NAMALWA (cell line): ENCODE results near the gene STS.
A peak's percentile ranks its signal among the peaks of the same experiment; 100 is the strongest.
"Not testable (repeated sequence)": the region's sequence is repeated elsewhere in the genome, so short reads cannot be mapped to it uniquely, and the experiment has no call there.

Experiments
- DNase-seq: peaks from one replicate; pipeline ENCODE4 v3.0.0-alpha.2; 2015; ENCODE audit warnings: low spot score

STS gene

GRCh38 chrX:7143076-7143475 is 4.4 kb upstream of the STS start:
- no peak for DNase-seq

GRCh38 chrX:7143941-7144525 is 3.5 kb upstream of the STS start:
- DNase-seq: no peak

- DNase-seq: no peak
Observed at GRCh38 chrX:7145454-7145853, 2.1 kb upstream of the STS start.

- no peak for DNase-seq
Observed at GRCh38 chrX:7146020-7146702, 1.4 kb upstream of the STS start.

- DNase-seq: peak; percentile 61
Observed at GRCh38 chrX:7146703-7147412, 654 bp upstream of the STS start.

DNA sequence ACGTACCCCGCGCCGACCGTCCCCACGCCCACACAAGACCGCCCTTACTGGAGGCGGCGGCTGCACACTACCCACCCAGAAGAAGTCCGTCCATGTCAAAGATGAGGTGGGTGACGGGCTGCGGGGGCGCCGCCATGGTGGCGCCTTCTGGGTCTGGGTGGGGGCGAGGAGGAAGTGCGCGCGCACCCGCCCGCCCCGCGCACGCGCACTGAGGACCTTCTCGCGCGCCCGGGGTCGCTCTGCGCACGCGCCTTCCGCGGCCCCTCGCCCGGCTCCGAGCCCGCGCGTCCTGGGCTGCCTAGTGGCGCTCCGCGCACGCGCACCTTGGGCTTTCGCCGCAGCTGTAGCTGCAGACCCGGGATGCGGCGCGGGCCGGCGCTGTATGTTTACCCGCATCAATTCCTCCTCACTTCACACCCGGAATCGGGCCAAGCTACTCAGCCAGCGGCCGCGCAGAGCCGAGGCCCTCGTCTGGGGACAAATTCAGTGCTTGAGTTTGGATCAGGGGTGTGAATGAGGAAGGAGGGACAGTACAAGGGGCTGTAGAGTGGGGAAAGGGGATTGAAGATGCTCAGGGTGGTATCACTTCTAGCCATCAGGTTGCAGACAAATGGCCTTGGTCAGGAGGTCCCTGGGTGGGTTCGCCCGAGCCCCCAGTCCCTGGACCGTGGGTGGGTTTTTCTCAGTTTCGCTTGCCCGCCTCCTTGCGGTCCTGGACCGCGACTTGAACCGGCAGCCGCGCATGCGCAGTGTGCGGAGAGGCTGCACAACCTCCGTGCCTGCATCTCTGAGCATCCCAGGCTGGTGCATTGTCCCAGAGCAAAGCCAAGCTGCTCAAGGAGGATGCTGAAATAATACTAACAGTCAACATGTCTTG is 704 bp downstream of the STS start, which contains the start of gene PUDP:
Gene PUDP, minus strand, starts transcription at position 176 of the 877 bp plus-strand sequence. Its CDS starts 40 bp downstream, at position 136.
- DNase-seq: peak; percentile 85

- DNase-seq: peak; percentile 18
Observed at GRCh38 chrX:7149411-7149810, 1.9 kb downstream of the STS start.

GRCh38 chrX:7153231-7153630 is 5.7 kb downstream of the STS start:
- no peak for DNase-seq

DNA sequence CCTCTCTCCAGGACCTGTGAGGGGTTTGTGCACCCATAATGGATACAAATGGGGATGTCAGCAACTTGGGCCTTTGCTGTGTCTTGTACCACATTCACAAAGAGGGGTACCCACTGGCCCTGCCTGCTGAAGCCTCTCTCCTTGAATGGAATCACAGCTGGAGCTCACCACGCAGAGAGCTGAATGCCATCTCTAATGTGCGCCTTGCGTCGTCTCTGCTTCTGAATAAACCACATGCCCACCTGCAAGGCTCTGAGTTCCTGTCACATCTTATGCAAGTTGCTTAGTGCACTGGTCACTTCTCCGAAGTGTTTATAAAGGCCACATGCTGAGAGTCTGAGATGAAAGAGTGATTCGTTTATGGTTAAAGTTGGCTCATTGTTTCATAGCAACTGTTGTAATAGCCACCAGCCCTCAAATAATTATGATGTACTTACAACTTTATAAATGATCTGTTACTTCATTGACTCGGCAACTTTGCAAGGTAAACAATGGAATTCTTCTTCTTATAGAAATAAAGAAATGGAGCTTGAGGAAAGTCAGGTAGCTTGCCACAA is 6.6 kb downstream of the STS start:
- DNase-seq: no peak

GRCh38 chrX:7155163-7155562 is 7.7 kb downstream of the STS start:
- DNase-seq: no peak

GRCh38 chrX:7156879-7157278 is 9.4 kb downstream of the STS start:
- DNase-seq: no peak

DNA sequence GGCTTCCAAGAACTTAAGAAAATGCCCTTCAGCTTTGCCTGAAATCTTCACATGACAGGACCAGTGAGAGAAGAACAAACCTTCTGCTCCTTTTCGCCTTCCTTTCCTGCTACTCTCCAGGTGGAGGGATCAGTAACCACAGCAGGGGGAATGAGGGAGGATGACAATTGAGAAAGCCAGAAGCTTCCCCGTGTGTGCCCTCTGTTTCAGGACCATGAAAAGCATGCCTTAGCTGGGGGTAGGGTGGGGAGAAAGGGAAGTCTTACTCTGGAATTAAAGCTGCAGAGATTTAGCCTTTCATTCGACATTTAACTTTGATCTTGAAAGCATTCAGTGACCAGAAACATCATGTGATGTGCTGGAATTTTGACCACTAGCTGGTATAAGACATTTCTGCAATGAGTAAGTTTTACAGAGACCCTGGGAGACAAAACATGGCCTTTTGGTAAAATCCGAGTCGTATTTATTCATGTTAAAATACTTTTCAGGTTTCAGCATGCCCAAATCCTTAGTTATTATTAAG is 11.0 kb downstream of the STS start:
- no peak for DNase-seq

GRCh38 chrX:7159149-7159861 is 11.8 kb downstream of the STS start:
- no peak for DNase-seq

- DNase-seq: no peak
Observed at GRCh38 chrX:7163146-7163677, 15.7 kb downstream of the STS start.

DNA sequence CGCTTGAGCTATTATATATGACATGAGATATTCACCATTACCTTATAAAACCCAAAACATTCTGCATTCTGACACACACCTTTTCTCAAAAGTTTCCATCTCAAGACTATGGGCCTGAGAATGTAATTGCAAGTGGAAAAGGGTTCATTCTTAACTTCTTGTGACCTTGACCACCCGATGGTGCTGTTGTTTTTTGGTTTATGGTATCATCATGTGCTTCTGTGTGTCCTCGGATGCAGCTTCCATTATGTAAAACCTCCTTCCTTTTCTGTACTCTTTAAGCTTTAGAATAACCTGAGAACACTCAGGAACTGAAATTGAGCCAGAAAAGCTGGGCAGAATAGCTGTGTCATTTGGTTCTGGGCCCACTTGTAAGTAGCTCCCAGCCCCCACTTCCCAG is 16.7 kb downstream of the STS start:
- DNase-seq: peak; percentile 27

DNA sequence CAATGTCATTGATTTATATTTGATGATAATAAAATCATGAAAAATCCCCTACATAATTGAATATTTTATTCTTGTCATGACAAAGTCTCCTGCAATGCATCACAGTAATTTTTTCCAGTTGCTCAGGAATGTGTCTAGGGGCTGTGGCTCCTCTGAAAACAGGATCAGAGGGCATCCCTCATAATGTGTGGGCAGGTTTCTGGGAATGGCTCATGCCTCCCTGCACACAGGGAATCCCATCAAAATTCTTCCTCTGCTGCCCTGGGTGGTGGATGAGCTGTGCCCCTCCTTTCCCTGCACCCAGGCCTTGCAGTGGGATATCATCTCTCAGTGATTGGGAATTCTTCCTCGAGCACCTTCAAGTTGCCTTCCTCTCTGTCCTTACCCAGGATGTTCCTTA is 20.9 kb downstream of the STS start:
- DNase-seq: no peak

GRCh38 chrX:7169627-7170026 is 22.1 kb downstream of the STS start:
- no peak for DNase-seq

DNA sequence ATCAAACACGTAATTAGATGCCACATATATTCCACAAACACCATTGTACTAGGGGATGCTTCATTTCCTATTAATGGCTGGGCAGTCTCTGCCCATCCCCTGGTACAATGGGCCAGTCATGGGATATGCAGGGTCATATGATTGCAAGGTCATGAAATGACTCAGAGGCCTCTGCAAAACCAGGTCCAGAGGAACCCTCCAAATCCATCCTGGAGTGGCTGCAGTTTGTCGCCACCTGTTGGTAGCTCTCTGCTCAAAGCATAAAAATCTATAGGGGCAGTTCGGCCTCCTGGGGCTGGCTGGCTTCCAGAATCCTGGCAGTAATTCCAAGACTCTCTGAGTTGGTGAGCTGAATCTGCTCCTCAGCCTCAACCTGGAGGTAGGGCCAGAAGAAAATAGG is 23.4 kb downstream of the STS start:
- DNase-seq: peak; percentile 23

DNA sequence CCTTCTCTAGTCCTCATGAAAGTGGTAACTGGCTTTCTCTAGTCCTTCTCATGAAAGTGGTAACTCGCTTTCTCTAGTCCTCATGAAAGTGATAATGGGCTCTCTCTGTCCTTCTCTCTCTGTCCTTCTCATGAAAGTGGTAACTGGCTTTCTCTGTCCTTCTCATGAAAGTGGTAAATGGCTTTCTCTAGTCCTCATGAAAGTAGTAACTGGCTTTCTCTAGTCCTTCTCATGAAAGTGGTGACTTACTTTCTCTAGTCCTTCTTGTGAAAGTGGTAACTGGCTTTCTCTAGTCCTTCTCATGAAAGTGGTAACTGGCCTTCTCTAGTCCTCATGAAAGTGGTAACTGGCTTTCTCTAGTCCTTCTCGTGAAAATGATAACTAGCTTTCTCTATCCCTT is 31.3 kb downstream of the STS start:
- not testable (repeated sequence) for DNase-seq

DNA sequence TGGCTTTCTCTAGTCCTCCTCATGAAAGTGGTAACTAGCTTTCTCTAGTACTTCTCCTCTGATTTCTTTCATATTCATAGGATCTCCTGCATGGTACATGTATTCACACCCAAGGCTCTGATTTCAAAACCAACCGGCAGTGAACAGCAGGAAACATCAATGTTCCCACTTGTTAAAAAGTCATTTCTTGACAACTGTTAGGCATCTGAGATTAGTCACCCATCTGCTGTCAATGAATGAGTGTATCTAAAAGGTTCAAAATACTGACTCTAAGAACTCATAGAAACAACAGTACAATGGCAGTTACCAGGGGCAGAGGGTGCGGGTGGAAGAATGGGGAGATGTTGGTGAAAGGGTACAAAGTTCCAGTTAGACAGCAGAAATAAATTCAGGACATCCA is 31.9 kb downstream of the STS start:
- DNase-seq: no peak

- no peak for DNase-seq
Observed at GRCh38 chrX:7184816-7185215, 37.3 kb downstream of the STS start.
